Medulla oblongata (tissue), 1 donor: ENCODE data around the gene BCR.
"Not testable (repeated sequence)": the region's sequence is repeated elsewhere in the genome, so short reads cannot be mapped to it uniquely, and the experiment has no call there.

Source experiments
- DNase-seq: peaks from one replicate; pipeline ENCODE4 v3.0.0-alpha.2; 2015; ENCODE audit errors: extremely low spot score

The BCR gene

GRCh38 chr22:23180301-23180892 lies at the start of gene BCR:
TSS of gene BCR (plus strand) at chr22:23180509. CDS start at chr22:23180961, 452 bp downstream.
- DNase-seq = peak; percentile 84

- no peak for DNase-seq
These were observed 49.6 kb upstream of the BCR start for GRCh38 chr22:23130697-23131096.

- DNase-seq = no peak
These were observed 48.4 kb upstream of the BCR start for GRCh38 chr22:23131931-23132330.

- no peak for DNase-seq
These were observed 47.8 kb upstream of the BCR start for GRCh38 chr22:23132376-23133091.

GRCh38 chr22:23133922-23134321 lies 46.4 kb upstream of the BCR start:
- DNase-seq = no peak

GRCh38 chr22:23136991-23137390 lies 43.3 kb upstream of the BCR start:
- not testable (repeated sequence) for DNase-seq

GRCh38 chr22:23137468-23137867 lies 42.8 kb upstream of the BCR start:
- no peak for DNase-seq

GRCh38 chr22:23137905-23138561 lies 42.3 kb upstream of the BCR start:
- DNase-seq = peak; percentile 76

GRCh38 chr22:23138584-23139435 lies 41.5 kb upstream of the BCR start:
- no peak for DNase-seq

DNA sequence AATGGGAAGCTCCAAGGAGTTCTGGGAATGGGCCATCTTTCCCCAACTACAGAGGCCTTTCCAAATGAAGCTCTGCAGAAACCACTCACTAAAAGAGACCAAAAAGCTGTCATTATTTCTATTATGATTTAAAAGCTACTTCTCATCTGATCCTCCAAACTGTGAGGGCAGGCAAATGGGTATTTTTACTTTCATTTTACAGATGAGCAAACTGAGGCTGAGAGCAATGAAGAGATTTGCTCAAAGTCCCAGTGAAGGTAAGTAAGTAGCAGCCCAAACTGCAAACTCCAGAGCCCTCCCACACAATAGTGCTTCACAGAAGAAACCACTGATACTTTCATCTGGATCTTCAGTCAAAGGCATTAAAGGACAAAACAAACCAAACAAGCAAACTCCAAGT lies 39.9 kb upstream of the BCR start:
- DNase-seq = no peak

DNA sequence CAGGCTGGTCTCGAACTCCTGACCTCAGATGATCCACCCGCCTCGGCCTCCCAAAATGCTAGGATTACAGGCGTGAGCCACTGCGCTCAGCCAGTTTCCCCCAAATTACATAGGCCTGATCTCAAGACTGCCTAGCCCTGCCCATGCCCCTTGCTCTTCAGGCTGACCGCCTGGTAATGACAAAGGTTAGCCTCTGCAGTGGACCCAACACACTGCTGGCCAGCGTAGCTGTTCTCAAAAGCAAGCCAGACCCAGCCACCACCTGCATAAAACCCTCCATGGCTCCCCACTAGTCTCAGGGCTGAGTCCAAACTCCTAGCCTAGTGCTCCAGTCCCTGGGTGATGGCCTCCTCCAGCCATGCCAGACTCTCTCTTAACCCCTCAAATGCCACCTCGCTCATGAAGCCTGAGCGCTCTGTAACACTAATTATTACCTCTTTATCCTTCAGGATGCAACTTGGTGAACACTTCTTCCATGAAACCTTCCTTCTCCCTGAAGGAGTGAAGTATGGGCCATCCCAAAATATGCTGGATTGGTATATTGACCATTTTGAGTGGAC lies 37.7 kb upstream of the BCR start:
- no peak for DNase-seq

DNA sequence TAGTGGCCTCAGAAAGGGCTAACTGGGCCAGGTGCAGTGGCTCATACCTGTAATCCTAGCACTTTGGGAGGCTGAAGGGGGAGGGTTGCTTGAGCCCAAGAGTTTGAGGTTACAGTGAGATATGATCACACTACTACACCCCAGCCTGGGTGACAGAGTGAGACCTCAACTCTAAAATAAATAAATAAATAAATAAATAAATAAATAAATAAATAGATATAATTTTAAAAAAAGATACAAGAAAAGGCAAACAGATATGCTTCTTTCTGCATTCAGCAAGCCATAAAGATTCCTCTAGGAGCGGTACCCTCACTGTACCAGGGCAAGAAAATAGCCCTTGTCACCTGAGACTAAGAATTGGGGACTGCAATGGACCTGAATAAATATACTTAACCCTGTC lies 37.2 kb upstream of the BCR start:
- no peak for DNase-seq

DNA sequence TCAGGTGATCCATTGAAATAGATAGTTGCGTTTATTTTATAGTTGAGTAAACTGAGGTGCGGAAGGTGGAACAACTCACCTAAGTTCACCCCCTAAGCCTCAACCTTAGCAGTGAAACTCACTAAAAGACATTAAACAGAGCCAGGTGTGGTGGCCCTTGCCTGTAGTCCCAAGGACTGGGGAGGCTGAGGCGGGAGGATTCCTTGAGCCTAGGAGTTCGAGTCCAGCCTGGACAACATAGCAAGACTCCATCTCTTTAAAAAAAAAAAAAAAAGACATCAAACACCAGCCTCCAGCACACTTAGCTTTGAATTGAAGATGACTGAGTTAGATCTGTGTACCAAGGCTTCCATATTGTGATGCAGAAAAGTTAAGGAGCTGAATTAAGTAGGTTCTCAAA lies 35.9 kb upstream of the BCR start:
- no peak for DNase-seq

DNA sequence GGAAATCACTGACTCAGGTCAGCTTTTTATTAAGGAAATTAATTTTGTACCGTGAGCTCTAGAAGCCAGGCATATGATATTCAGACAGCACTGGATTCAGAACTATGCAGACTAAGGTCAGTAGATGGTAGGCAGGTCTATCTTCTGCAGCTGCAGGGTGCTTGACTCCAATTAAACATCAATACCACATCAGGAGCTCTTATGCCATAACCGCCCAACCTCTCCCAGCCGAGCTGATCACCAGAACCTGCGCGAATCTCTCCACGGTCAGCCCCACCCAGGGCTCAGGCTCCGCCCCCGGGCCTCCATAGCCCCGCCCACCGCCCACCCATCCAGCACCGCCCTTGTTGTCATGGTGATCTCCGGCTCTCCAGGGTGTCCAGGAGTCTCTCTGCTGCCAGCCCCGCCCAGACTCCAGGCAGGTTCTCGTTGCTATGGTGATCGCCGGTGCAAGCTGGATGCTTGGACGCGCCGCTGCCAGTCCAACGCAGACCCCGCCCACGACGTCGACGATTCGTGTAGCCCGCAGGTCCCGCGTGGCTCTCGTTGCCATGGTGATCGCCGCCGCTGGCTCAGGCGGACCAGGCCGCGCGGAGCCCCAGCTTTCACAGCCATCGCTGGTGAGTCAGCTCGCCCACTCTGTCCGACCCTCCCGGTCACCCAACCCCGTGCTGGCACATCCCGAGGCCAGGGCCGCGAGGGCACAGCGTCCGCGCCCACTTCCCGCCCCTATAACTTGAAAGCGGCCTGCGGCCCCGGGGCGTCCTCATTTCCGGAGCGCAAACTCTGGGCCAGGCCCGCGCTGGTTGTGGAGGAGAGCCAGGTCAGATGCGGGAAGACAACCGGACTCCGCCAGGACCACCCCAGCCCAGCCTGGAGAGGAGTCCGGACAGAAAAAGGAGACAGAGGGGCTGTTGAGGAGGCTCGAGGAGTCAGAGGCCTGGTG lies 35.1 kb upstream of the BCR start, which contains the start of gene RAB36:
RAB36 (plus strand) TSS at position 546 of the 946 bp plus-strand sequence. CDS start 1,140 bp downstream, outside the sequence.
- peak; percentile 92 for DNase-seq

- DNase-seq = no peak
These were observed 34.3 kb upstream of the BCR start for GRCh38 chr22:23145878-23146470.

GRCh38 chr22:23146478-23147205 lies 33.7 kb upstream of the BCR start:
- DNase-seq = no peak

- no peak for DNase-seq
These were observed 32.5 kb upstream of the BCR start for GRCh38 chr22:23147617-23148387.

DNA sequence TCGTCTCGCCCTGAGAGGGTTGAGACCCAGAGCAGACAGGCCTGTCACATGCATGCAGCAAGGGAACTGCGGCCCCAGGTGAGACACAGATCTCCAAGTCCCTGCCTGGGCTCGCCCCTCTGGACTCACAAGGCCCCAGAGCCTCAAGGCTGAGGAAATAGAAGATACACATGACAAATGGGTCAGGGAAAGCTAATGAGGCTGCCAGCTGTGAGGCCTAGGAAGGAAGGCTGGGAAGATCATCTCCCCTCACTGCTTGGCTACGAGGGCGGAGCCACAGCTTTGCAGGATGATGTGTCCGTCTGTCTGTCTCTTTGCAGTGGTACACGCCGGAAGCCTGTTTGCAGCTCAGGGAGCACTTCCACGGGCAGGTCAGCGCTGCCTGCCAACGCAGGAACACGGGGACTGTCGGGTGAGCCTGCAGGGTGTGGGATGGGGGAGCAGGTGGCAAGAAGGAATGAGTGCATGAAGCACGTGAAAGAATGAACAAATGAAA lies 30.5 kb upstream of the BCR start:
- DNase-seq = no peak
